ENCODE results near the gene COL19A1.

Gene COL19A1

GRCh38 chr6:70246118-70246517 lies 379.8 kb downstream of the COL19A1 start:
- DNase-seq: no peak

GRCh38 chr6:70252604-70253003 lies 386.2 kb downstream of the COL19A1 start:
- no peak for DNase-seq

- DNase-seq: no peak
These were observed 387.6 kb downstream of the COL19A1 start for GRCh38 chr6:70253923-70254322.

GRCh38 chr6:70254784-70255183 lies 388.4 kb downstream of the COL19A1 start:
- DNase-seq: no peak

GRCh38 chr6:70257768-70258273 lies 391.5 kb downstream of the COL19A1 start:
- no peak for DNase-seq

- DNase-seq: no peak
These were observed 392.1 kb downstream of the COL19A1 start for GRCh38 chr6:70258483-70258882.

Data from GDM1 (cell line).